ENCODE results near the gene ZNF573.

ZNF573 gene

GRCh38 chr19:37718304-37718703, 61.1 kb downstream of the ZNF573 start:
- DNase-seq (ENCODE audit: low spot score) = no peak
- TF ChIP-seq, protein P1, sequence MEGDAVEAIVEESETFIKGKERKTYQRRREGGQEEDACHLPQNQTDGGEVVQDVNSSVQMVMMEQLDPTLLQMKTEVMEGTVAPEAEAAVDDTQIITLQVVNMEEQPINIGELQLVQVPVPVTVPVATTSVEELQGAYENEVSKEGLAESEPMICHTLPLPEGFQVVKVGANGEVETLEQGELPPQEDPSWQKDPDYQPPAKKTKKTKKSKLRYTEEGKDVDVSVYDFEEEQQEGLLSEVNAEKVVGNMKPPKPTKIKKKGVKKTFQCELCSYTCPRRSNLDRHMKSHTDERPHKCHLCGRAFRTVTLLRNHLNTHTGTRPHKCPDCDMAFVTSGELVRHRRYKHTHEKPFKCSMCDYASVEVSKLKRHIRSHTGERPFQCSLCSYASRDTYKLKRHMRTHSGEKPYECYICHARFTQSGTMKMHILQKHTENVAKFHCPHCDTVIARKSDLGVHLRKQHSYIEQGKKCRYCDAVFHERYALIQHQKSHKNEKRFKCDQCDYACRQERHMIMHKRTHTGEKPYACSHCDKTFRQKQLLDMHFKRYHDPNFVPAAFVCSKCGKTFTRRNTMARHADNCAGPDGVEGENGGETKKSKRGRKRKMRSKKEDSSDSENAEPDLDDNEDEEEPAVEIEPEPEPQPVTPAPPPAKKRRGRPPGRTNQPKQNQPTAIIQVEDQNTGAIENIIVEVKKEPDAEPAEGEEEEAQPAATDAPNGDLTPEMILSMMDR (IDR thresholded peaks at IDR 0.05; ENCODE audit: extremely low read depth, missing control alignments) = no peak

DNA sequence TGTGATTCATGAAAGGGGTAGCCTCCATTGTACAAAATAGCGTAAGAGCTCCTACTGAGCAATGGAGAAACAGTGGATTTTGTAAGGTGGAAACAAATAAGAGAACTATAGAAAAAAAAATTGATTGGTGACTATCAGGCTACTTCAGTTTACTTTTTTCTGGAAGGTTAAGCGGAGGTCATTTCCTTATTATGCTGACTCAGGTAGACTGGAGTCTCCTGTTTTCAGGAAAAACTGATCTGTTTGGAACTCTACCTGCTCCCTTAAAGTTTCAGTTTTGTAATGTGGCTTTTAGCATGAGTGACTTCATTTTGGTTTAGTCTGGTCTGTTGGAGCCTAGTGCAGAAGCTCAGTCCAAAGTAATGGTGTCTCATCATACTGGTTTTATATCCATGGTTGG, 63.2 kb downstream of the ZNF573 start:
- DNase-seq (ENCODE audit: low spot score) = no peak
- TF ChIP-seq, protein P1 (IDR thresholded peaks at IDR 0.05; ENCODE audit: extremely low read depth, missing control alignments) = no peak

- TF ChIP-seq, protein P1 (IDR thresholded peaks at IDR 0.05; ENCODE audit: extremely low read depth, missing control alignments) = no peak
- no peak for DNase-seq (ENCODE audit: low spot score)
These were observed 73.3 kb downstream of the ZNF573 start for GRCh38 chr19:37706052-37706605.

DNA sequence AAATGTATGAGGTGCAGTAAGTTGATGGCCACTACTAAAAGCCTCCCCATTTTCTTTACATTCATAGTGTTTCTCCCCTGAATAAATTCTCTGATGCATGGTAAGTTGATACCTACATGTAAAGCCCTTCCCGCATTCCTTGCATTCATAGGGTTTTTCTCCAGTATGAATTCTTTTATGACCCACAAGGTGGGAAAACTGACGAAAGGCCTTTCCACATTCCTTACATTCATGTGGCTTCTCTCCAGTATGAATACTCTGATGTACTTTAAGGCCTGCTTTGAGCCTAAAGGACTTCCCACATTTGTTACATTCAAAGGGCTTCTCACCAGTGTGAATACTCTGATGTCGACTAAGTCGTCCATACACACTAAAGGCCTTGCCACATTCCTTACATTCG, 80.3 kb downstream of the ZNF573 start:
- no peak for DNase-seq (ENCODE audit: low spot score)
- TF ChIP-seq, protein P1 (IDR thresholded peaks at IDR 0.05; ENCODE audit: extremely low read depth, missing control alignments) = no peak

- TF ChIP-seq, protein P1 (IDR thresholded peaks at IDR 0.05; ENCODE audit: extremely low read depth, missing control alignments) = no peak
These were observed 81.2 kb downstream of the ZNF573 start for GRCh38 chr19:37698216-37698615.

DNA sequence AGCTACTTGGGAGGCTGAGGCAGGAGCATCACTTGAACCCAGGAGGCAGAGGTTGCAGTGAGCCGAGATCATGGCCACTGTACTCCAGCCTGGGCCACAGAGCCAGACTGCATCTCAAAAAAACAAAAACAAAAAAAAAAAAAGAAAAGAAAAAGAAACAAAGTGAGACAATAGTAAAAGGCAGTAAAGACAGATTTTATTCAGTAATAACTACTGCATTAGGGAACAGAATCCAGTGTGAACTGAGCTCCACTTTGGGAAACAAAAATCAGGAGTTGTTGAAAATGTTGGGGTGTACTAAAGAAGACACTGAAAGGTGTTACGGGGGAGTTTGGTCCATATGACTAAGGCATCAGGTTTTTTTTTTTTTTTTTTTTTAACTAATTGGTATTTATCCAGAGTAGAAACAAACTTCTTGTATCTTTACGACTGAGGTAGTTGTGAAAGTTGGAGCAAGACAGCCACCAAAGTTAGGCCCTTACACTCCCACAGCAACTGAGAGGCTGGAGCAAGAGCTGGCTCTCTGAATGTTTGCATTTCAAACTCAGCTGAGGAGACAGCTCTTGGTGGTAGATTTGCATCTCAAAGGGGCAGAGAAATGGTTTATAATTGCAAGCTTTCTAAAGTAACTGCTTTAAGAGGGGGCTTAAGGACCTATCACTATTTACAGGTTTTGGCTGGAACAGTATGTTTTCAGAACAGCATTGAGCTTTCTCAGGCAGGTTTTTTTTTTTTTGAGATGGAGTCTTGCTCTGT, 84.1 kb downstream of the ZNF573 start:
- TF ChIP-seq, protein P1 (IDR thresholded peaks at IDR 0.05; ENCODE audit: extremely low read depth, missing control alignments) = no peak
- no peak for DNase-seq (ENCODE audit: low spot score)

More at GRCh38 chr19:37698216-37698615, 81.2 kb downstream of the ZNF573 start:
- DNase-seq (ENCODE audit: low spot score) = no peak

GRCh38 chr19:37692956-37693620, 86.3 kb downstream of the ZNF573 start:
- TF ChIP-seq, protein P1 (IDR thresholded peaks at IDR 0.05; ENCODE audit: extremely low read depth, missing control alignments) = no peak
- no peak for DNase-seq (ENCODE audit: low spot score)
